Activated gamma-delta T cell (primary cell): ENCODE measurements around the gene MPDZ.

Source experiments
- DNase-seq: peaks from one replicate; lab custom pipeline; 2025; lab: John Stamatoyannopoulos, UW

The MPDZ gene

DNA sequence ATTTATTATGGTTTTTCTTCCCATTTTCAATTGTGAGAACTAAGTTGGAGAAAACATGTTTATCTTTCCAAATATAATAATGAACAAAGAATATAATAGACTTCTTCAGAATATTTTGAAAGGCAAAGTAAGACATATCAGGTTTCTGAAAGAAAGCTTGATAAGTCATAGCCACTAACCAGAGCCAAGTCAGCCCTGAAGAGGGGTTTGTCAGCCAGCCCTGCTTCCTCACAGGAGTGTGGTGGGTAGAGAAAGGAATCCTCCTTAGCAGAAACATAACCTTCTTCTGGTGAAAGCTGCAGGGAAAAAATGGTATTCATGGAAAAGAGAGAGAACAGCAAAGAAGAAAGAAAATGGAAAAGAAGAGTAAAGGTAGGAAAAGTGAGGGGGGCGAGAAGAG lies 93.4 kb downstream of the MPDZ start:
- no peak for DNase-seq

DNA sequence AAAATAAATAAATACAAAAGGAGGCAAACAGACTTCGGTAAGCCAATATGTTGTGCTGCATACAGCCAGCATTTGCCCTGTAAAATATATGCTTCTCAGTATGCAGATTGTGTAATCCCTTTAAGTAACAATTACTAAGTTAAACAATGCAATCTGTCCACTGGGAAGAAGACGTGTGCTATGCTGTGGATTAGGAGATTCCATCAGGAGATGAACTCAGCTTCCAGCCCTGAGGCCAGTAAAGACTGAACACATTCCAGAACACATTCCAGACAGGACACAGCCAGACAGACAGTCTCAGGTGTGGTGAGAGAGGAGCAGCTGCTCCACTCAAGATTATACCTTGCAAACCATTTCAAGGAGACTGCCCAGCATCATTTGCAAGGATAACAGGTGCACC lies 97.8 kb downstream of the MPDZ start:
- DNase-seq = no peak

DNA sequence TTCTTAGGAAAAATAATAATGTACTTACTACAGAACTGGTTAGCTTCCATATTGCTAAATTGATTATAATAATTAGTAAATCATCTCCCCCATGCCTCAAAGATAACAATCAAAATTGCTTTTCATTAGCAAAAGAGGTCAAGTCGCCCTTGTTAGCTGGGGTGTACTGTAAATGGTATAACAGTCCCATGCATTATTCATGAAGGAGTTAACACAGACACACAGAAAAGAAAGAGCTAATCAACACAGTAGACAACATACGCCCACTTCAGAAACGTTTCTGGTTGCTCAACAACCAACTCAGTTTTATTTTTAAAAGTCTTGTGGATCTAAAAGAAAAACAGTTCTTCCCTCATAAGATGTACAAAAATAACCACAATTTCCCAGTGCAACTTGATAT lies 100.2 kb downstream of the MPDZ start:
- DNase-seq = no peak

DNA sequence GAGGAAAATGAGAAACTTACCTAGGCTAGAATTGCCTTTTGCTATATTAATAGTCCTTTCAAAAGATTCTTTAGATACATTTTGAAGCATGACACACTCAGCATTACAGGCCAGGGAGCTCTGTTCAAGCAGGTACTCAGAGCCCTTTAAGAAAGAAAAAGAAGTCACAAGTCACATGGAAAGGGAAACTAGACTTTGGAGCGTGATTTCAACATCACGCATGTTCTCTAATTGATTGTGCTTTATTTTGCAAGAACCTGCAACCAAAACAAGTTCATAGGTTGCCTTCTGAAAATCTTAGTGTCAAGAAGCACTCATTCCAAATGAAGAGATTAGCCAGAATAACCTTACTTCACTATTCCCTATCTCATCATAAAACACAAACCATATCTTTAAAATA lies 103.8 kb downstream of the MPDZ start:
- DNase-seq = no peak

DNA sequence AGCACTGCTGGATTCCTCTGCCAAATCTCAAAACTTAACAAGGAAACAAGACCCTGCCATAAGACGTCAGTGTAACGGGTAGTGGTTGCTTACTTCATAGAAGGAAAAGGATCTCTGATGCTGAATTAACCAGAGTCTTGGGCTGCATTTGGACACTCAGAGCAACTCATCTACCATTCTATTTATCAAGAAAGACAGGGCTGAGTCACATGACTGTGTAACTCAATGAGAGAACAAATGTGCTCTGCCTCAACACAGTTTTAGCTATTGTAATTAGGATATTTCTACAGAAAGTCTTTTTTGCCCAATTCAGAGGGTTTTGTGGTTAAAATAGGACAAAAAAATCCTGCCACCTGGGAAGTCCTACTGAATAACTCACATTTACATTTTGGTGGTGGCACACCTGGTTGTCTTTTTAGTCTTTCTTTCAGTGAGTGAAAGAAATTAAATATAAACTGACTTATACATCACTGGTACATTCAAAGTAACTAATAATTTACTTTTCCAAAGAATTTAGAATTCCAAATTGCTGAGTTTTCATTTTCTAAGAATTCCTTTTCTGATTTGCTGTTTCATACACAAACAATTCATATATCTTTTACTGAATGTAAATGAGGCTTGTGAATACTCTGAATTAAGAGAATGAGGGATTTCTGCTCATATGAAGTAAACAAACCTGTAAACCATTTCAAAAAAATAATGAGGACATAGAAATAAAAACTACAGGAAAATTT lies 104.4 kb downstream of the MPDZ start:
- DNase-seq = no peak

DNA sequence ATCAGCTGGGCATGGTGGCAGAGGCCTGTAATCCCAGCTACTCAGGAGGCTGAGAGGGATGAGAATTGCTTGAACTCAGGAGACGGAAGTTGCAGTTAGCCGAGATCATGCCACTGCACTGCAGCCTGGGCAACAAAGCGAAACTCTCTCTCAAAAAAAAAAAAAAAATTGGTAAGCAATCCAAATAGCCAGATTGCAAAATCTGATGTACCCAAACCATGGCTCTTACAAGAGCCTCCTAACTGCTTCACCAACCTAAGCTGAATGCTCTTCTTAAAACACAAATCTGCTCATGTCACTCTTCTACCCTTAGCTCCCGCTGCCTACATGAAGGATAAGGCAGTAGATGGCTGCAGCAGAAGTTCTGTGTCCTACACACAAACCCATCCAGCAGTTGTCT lies 105.9 kb downstream of the MPDZ start:
- no peak for DNase-seq

DNA sequence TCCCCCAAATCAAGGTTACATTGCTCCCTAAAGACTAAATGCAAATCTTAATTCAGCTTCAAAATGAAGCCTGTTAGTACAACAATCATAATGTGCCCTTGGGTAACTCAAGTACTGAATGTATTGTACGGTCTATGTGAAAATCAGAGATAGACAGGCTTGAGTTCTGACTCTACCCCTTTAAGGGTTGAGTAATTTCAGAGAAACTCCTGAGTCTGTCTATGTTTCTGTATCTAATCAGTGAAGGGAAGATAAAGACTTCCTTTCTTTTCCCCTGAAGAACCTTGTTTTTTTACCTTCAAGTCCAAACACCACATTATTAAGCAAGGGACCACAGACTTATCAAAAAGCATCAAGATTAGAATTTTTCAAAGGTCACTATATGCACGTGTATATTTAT lies 108.2 kb downstream of the MPDZ start:
- no peak for DNase-seq

DNA sequence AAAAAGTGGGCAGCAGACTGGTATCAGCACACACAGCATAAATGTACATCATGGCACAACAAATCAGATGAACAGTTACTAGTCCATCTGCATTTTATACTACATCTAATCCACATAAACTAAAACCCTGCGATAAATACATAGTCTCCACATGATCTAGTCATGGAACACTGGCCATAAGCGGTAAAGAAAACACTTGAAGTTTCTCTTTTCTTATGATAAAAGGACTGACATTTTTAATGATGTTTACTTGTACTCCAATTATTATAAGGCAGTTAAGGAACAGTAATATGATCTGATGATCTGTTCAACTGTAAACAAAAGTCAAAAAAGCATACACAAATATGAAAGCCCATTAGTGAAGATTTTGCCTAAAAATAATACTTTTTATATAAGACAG lies 112.5 kb downstream of the MPDZ start:
- DNase-seq = no peak

DNA sequence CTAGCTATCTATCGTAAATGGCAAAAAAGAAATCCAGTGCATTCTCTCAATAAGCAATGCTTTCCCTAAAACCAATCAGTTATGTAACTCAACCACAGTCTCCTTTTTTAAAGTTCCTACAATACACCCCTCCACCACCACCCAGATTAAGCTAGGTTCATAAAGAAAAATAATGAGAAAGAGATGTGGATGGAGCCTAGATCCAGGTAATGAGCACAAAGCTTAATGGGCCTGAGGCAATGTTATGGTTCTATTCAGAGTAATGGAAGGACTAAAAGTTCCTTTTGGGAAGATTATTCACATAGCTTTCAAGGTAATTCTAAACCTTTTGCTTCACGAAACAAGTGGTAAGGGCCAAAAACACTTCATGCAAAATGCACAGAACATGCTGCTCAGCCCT lies 113.5 kb downstream of the MPDZ start:
- DNase-seq = no peak

DNA sequence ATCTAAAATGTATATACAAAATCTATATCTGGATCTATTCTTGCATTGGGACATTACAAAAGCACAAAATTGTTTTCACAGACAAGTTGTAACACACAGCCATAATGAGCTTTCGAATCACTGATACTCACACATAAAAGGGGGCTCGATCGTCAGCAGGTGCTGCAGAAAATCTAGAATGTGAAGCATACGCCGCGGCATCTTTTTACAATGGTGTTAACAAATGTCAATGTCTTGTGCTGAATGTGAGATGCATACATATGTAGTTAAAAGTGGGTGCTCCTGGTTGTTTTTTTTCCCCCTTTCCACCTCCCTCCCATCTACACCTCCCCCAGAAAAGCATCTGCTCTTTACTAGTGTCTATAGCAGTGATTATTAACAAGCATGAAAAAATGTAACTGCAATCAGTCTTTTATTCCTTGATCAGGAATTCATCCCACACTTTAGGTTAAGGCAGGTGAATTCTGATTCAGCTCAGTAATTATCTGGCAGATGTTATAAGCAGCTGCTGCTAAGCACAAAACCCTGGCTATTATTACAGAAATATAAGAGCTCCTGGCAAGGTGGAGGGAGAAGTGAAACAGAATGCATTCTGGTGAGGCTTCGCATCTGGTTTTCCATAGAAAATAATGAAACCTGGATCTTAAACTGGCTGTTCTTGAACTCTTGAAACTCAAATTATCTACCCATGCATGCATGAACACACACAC lies 114.1 kb downstream of the MPDZ start:
- DNase-seq = no peak

DNA sequence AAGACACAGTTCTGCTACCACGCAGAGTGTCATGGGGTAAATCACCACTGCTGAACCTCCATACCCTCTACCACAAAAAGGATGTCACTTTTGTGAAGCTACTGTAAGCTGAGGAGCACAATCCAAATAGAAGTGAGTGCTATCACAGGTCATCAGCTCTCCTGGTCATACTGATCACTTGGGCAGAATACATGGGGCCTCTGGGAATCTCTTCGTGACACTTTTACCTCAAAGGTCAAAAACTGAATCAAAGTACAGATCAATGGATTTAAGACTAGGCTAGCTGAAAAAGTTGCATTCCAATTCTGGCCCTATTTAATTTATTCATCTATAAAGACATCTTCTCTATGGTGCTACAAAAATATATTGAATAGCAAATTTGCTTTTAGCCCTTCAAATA lies 115.5 kb downstream of the MPDZ start:
- DNase-seq = no peak

DNA sequence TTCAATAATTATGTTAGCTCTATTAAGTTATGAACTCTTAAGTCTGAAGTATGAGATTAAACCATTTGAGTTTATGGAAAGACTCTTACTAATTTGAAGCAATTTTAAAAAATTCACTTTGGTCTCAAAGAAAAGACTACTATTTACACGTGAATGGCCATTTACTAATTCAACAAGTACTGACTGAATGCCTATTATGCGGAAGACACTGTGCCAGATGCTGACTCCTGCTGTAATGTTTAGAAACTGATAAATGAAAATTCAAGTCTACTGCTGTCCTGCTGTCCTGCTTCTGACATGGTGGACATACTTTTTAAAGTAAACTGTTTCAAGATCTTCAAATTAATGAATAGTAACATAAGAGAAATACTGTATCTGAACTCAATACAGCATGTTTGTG lies 116.2 kb downstream of the MPDZ start:
- no peak for DNase-seq

DNA sequence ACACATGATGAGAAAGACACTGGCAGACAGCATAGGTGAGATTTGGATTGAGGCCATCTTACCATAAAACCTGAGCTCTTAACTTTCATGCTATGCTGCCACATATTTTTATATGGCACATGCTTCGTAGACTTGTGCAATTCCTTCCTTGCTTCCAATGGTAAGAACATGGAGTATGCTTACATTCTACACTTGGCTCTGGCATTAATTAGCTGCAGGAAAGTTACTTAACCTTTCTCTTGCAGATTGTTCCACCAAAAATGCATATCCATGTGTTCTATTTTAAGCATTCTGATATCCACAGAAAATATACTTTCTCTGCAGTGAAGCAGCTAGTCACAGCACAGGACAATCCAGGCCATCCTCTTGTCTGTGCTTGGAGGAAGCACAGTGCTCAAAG lies 119.4 kb downstream of the MPDZ start:
- no peak for DNase-seq

DNA sequence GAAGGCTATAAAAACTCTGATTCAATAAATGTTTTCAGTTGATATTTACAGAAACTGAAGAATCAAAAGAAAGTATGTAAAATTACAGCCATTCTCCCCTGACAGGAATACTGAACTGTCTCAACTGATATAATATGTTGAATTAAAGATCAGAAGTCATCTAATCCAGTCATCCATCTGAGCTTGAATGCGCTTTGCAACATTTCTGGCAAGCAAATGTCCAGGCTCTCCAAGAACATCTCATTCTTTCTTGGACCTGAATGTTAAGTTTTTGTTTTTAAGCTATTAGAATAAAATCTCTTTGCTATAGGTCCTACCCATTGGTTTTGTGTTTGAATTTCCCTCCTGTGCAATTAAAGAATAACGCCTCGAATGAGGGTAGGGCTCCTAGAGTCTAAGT lies 120.5 kb downstream of the MPDZ start:
- DNase-seq = no peak

DNA sequence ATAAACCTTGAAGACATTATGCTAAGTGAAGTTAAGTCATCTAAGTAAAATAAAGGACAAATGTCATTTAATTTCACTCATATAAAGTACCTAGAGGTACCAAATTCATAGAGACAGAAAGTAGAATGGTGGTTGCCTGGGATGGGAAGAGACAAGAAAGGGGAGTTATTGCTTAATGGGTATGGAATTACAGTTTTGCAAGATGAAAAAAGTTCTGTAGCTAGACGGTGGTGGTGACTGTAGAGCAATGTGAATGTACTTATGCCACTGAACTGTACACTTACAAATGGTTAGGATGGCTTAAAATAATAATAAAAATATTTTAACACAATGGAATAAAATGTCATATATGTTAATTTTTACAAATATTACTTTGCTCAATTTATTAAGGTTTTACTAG lies 128.0 kb downstream of the MPDZ start:
- DNase-seq = no peak

DNA sequence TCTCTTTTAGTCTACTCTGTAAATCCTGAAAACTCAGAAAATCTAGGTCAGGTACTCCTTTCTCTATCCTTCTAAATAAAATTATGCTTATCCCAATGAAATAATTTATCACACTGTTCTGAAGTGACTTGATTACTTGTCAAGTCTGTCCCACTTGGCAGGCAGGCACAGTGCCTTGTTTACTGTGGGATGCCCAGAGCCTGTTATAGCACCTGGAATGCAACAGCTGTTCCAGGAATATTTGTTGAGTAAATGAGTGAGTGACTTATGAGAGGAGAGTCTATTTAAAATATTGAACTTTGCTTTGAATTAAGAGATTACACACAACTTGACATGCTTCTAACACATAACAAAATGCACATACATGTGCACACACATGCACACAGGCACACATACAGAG lies 130.0 kb downstream of the MPDZ start:
- DNase-seq = no peak

DNA sequence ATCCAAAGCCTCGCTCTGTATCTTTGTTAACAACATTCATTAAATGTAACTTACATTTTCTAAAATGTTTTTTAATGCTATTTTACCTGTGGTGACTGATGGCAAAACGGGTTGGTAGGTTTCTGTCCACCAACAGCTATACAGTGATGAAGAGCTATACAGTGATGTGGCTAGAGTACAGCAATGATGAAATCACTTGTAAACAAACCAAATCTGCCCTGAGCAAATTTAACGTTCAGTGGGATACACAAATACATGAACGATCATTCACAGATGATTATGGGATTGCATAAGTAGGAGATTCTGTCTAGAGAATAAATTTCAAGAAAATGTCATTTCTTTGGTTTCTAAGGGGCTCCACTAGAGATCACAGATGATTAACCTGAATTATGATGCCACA lies 132.7 kb downstream of the MPDZ start:
- no peak for DNase-seq

DNA sequence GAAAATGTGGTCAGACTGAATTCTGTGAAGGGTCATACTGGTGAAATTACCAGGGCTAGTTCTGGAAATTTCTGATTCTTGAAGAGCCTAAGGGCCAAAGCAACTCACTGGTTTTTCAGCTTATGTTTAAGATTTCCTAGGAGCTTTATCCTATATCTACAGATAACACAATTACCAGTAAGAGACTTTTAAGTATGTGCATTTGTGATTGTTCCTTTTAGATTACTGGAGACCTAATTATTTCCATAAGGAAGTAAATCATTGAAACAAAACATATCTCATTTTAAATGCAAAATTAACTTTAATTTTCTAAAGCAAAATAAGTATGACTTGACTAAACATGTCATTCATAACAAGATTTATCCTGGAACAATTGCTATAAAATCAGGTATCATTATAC lies 134.2 kb downstream of the MPDZ start:
- DNase-seq = no peak

DNA sequence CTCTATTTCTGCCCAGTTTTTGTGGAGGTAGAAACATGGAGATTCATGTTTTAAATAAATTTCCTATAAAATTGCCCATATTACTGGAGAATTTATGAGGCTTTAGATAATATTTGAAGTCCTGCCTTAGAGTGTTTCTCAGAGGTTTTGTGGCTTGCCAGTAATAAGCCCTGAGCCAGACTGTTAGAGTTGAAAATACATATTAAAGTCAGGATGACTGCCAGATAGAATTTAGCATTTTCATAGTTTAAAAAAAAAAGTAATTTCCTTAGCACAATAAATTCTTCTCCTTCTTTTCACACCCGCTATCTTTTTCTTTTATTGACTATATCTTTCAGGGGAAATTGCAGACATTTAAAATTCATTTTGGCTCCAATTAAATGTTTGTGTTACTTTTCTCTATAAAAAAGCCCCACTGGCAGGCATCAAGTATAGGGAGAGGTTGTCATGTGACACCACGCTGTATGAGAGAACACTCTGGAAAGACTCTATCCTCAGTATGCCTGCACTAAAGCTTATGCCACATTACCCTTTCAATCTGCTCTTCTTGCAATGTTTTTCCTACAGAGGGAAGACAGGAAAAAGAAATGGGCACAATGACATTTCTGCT lies 135.2 kb downstream of the MPDZ start:
- DNase-seq = no peak

DNA sequence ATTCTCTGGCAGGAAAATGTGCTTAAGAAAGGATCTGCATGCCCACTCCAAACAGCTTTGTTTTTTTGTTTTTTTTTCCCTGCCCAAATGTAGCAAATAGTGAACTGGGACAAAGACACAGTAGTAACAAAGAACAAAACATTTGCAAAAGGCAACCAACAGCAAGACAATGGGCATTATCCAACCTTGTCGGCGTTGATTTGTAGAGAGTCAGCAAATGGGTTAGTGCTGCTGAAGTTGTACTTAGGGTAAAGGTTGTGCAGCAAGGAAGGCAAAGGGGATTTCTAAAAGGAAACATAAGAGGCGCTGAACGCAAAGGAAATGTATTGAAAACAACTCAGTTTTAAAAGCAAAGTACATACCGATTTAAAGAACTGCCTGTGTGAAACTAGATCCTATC lies 136.2 kb downstream of the MPDZ start:
- no peak for DNase-seq

DNA sequence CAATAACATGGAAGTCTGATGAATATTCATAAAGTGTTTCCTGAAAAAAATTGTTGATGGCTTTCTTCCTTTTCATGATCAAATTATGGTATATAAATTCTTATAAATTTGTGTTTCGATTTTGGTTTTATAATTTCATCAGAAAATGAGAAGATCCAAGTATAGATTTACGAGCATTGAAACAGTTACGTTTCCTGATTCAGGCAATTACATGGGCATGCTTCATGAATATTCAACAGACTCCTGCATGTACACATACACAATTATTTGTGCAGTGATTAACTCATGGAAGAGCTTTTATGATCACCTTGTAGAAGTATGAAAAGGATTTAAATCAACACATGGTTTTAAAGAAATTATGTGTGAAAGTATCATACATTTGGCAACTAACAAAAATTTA lies 136.7 kb downstream of the MPDZ start:
- no peak for DNase-seq

DNA sequence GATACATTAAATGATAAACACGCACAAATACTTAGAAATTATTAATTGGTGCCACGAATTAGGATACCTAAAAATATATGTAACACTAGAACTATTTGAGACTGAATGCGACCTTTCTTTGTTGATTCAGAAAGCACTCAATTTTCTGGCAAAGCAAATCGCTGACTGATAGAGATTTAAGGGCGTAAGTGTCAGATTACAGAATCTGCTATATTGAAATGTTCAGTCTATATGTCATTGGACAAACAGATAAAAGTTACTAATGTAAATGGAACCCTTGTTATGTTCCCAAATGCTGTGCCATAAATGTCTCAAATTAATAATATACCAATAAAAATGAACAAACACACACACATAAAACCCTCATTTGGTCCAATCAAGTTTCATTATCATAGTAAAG lies 137.9 kb downstream of the MPDZ start:
- DNase-seq = no peak

DNA sequence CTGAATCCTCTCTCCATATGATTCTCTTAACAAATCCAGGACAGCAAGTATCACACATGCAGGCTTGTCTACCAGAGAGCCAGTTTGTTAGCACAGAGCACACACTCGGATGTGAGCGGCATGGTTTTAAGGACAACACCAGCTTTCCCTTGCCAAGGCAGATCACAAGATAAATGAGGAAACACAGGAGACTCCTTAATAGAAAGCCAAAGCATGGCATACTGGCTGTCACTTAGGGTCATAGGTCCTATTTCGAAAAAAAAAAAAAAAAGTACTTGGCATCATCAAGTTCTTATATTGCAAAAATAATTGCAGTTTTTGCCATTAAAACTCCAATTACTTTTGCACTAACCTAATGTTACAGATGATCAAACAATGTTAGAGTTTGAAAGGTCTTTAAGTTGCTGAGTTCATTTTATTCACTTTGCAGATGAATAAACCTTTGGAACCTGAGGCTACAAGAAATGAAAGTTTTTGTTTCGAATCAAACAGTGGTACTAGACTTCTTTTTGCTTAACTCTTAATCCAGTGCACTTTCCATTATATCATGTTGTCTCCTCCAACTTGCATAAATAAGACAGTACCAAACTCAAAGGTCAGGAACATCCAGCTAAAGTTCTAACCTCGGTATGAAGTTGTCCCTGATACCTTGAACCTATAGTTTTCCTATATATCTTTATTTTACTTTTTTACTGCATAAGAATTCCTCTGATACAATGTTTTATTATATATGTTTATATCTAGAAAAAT lies 138.5 kb downstream of the MPDZ start:
- DNase-seq = no peak
